Measurements from ENCODE around the gene HECTD1.

DNA sequence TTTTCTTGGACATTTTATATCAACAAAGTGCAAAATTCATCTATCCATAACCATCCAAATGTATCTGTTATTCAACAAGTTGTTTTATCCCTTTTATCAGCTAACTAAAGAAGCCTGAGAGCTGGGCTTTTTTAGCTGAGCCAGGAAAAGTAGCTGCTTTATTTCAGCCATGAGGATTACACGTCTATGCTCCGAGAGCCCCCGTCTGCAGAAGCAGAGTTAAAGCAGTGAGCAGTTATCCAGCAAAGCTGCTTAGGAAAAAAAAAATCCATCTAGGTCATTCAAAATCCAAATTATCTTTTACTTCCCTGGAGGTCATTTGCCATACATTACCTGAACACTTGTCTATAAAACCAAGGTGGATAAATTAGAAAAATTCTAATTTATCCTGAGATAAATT lies 15.7 kb upstream of the HECTD1 start:
- TF ChIP-seq, protein P1, sequence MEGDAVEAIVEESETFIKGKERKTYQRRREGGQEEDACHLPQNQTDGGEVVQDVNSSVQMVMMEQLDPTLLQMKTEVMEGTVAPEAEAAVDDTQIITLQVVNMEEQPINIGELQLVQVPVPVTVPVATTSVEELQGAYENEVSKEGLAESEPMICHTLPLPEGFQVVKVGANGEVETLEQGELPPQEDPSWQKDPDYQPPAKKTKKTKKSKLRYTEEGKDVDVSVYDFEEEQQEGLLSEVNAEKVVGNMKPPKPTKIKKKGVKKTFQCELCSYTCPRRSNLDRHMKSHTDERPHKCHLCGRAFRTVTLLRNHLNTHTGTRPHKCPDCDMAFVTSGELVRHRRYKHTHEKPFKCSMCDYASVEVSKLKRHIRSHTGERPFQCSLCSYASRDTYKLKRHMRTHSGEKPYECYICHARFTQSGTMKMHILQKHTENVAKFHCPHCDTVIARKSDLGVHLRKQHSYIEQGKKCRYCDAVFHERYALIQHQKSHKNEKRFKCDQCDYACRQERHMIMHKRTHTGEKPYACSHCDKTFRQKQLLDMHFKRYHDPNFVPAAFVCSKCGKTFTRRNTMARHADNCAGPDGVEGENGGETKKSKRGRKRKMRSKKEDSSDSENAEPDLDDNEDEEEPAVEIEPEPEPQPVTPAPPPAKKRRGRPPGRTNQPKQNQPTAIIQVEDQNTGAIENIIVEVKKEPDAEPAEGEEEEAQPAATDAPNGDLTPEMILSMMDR (IDR thresholded peaks at IDR 0.05), result no peak
- TF ChIP-seq POLR2A (IDR thresholded peaks at IDR 0.05), result no peak

All from thyroid gland (tissue), 4 donors.